GM18505 (cell line): Measurements from ENCODE around the gene PRLR.

Experiments used
- ATAC-seq: cut with Tn5 transposase; IDR thresholded peaks from one replicate; pipeline ENCODE4 v1.9.1; 2021; ENCODE audit not compliant: unreplicated experiment
- POLR2A ChIP-seq: IDR thresholded peaks from 4 replicates; pipeline ENCODE4 v1.6.1; 2011; ENCODE audit warnings: borderline replicate concordance; ENCODE audit not compliant: insufficient read depth, insufficient read length; ENCODE audit errors: extremely low read depth

Gene PRLR

GRCh38 chr5:35151146-35151920 lies 79.0 kb downstream of the PRLR start:
- ATAC-seq, result no peak
- no peak for TF ChIP-seq POLR2A

- TF ChIP-seq POLR2A, result no peak
- ATAC-seq, result no peak
Measured at GRCh38 chr5:35149041-35149440, 81.2 kb downstream of the PRLR start.

DNA sequence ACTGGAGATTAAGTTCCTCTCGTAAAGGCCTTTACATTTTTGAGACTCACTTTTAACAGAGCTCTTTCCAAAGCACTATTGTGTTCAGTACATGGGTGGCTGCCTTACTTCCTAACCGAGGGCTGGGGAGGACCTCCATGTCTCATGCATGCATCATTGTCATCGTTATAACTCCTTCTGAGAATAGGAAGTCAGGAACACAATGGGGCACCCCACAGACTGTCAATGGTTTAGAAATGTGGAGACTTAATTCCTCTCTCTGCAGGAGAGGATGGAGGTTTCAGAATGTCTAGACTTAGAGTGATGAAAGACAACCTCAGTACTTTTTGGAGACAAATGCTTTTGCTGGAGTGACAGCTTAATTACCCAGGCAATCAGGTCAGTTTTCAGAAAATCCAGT lies 83.9 kb downstream of the PRLR start:
- ATAC-seq, result no peak
- no peak for TF ChIP-seq POLR2A

- no peak for ATAC-seq
- no peak for TF ChIP-seq POLR2A
Measured at GRCh38 chr5:35145691-35146317, 84.5 kb downstream of the PRLR start.

- TF ChIP-seq POLR2A, result no peak
- no peak for ATAC-seq
Measured at GRCh38 chr5:35145012-35145411, 85.3 kb downstream of the PRLR start.

GRCh38 chr5:35143841-35144240 lies 86.4 kb downstream of the PRLR start:
- ATAC-seq, result no peak
- no peak for TF ChIP-seq POLR2A

DNA sequence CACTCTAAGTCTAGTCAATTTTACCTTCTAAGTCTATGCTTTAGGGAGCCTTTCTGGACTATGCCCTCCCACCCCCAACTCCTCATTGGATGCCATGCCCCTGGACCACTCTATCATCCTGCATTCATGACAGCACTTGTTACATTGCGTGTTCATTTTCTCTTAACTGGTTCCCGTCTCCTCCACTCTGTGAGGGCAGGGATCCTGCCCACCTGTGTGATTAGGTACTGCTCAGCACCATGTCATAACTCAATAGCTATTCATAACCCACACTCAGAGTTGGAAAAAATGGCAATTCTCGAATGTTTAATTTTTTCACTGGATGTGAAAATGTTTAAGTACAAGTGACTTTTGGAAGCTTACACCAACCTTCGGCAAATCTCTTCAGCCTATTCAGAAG lies 88.5 kb downstream of the PRLR start:
- no peak for ATAC-seq

GRCh38 chr5:35138232-35138631 lies 92.1 kb downstream of the PRLR start:
- TF ChIP-seq POLR2A, result no peak
- ATAC-seq, result no peak

More for the DNA sequence above, 88.5 kb downstream of the PRLR start:
- no peak for TF ChIP-seq POLR2A

DNA sequence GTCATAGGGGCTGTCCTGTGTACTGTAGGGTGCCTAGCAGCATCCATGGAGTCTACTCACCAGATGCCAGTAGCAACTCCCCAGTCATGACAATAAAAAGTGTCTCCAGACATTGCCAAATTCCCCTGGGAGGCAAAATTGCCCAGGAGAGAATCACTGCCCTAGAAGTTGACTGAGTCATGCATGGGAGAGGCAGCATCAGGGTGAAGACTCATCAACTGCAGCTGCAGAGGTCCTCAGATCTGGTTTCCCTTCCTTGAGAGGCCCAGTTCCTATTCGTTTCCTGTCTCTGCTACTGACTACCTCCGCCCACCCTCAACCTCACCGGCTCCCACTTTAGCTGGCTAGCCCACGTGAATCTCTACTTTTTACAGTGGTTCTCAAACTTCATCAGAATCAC lies 93.9 kb downstream of the PRLR start:
- TF ChIP-seq POLR2A, result no peak

DNA sequence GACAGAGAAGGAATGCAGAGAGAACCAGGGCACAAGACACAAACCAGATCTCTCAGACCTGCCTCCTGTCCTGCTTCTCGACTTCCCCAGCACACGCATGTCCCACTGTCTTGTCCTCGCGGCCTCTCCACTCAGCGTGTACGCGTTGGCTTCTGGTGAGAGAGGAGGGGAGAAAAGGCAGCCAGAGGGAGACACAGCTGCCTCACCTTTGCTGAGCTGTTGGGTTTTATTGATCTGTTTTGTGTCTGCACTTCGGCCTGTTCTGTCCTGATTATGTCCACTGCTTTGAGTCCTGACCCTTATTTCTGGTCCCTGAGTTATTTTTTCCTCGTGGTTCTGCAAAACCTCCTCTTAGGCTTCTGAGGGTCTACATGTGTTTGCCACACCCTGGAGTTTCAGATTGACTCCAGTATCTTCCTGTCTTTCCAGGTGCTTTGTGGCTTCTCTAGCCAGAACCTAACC lies 95.0 kb downstream of the PRLR start:
- no peak for ATAC-seq
- TF ChIP-seq POLR2A, result no peak

More for the DNA sequence above, 93.9 kb downstream of the PRLR start:
- no peak for ATAC-seq

DNA sequence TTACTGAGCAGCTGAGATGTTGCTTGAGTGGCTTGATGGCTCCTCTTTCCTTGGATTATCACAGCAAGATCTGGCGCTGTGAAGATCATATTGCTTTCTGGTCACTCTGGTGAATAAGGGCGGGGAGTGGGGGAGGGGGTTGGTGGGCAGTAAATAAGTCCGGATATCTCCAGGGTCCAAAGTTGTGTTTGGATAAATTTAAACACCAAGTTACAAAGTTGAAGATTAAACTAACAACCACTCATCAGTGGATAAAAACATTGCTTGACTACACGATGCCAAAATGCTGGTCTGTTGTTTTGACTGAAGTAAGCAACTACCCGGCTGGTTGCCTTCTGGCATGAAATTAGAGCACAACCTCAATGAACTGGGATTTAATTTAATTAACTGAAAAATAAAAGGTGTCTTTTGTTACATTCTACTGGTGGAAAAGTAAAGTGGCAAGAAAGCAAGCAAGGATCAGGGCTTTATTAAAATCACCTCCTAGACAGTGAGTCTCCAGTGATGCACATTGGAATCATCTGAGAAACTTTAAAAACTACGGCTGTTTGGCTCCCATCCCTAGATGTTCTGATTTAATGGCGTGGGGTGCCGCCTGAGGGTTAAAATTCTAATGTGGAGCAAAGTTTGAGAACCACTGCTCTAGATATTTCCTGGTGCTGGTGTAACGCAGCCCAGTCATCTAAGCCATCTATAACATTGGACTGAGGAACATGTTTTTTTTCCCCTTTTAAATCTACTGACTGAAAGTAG lies 95.8 kb downstream of the PRLR start:
- no peak for TF ChIP-seq POLR2A
- ATAC-seq, result no peak

DNA sequence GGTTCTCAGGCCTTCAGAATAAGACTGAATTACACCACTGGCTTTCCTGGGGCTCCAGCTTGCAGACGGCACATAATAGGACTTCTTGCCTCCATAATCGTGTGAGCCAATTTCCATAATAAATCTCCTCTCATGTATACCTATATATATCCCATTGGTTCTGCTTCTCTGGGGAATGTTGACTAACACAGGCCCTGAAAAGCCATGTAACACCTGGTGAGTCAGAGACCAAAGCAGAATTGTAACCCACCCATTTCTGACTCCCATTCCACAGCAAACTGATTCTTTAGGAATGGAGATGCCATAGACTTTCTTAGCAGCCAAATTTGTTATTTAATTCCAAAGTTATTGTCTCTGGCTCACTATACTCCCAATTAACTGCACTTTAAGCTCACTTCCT lies 97.1 kb downstream of the PRLR start:
- no peak for ATAC-seq
- no peak for TF ChIP-seq POLR2A

GRCh38 chr5:35131723-35132122 lies 98.6 kb downstream of the PRLR start:
- TF ChIP-seq POLR2A, result no peak
- no peak for ATAC-seq

DNA sequence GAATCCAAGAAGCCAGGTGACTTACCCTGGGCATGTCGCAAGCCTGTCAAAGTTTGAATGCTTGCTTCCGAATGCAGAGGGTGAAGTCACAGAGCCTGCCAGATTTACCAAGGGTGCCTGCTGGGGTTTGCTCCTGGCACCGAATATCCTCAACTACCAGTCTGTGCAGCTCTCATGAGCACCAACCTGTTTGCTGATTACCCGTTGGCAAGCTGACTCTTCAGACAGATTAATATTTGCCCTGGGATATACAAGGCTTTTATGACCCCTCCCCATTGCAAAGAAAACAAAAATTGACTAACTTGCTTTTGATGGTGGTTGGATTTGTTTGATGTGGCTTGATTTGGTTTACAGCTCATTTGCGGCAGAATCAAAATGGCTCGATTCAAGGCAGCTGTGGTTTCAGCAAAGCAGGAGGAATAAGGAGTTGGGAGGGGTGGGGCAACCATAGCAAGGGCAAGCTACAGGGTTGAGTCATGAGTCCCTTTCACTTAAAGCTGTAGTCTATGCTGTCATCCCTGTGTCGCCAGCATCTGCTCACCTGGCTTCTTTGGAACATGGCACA lies 100.3 kb downstream of the PRLR start:
- TF ChIP-seq POLR2A, result no peak
- no peak for ATAC-seq

DNA sequence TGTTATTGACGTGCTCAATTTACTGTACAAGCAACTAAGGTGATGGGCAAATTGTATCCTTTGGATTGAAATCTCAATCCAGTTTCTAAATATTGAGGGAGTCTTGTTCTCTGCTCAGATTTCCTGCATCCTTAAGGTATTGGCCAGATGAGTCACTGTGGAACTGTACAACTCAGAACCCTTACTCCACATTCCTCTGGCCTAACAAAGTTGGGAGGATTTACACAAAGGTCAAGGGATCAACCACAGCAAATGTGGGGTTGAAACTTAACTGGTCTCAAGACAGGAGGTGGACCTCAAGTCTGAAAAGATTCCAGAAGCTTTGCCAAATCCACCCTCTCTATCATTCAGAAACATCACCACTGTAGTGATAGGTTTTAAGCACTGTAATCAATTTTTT lies 101.0 kb downstream of the PRLR start:
- TF ChIP-seq POLR2A, result no peak
- ATAC-seq, result no peak
